GM19351 (cell line): ENCODE measurements around the gene ACAD11.

Source experiments
- ATAC-seq: cut with Tn5 transposase; IDR thresholded peaks from one replicate; pipeline ENCODE4 v1.9.1; 2021; ENCODE audit warnings: mild to moderate bottlenecking, moderate library complexity; ENCODE audit not compliant: unreplicated experiment

The ACAD11 gene

GRCh38 chr3:132517311-132517710, 142.3 kb downstream of the ACAD11 start:
- ATAC-seq: no peak

GRCh38 chr3:132513057-132513456, 146.6 kb downstream of the ACAD11 start:
- no peak for ATAC-seq

GRCh38 chr3:132509506-132509905, 150.1 kb downstream of the ACAD11 start:
- no peak for ATAC-seq

- no peak for ATAC-seq
Observed at GRCh38 chr3:132509096-132509495, 150.5 kb downstream of the ACAD11 start.
